ENCODE measurements around the gene RGS3. TPM values are rescaled to one million over a fixed set of nuclear protein-coding genes. Genes with fewer than 3 reads are reported as not detected.

Gene RGS3
- total and polyA plus RNA-seq, 10 of the 15 experiments (the other 5 are each of a cell fraction or from before 2014, with no cell fraction given): 2.9 to 138 (median 28.8) TPM

GRCh38 chr9:113588242-113588810 lies 124.8 kb downstream of the RGS3 start (continued):
- TF ChIP-seq REST (IDR thresholded peaks at IDR 0.05; ENCODE audit: low read depth, low read length) (no peak), NR2C2 (IDR thresholded peaks at IDR 0.05; ENCODE audit: borderline replicate concordance, control insufficient read depth, insufficient read length, low read depth) (no peak), CEBPB (IDR thresholded peaks at IDR 0.05; ENCODE audit: borderline replicate concordance in 1 of 2, low read depth in 2 of 2, low read length in 2 of 2) (no peak)

- no peaks in the 10 kb centered on the region; the same call in 1 of the 2 replicates for H4K20me1 ChIP-seq (ENCODE audit: control insufficient read depth, insufficient read depth)
- 7% methylated on average over 1 of the region's 1 CpG for WGBS (ENCODE audit: insufficient coverage, insufficient replicate concordance, low lambda C conversion rate, missing lambda C conversion rate)
- no peak overlapping the region for H3K4me3 ChIP-seq
- intact Hi-C loops (cut with micrococcal nuclease; ENCODE audit: unreplicated experiment) (no loop called here), in situ Hi-C loops (cut with MboI) (no loop called here)
- no peak overlapping the region for H2AFZ ChIP-seq (ENCODE audit: control insufficient read depth, low read depth, low read length)
- no TSS peak for BruUV-seq (replicated peaks)
- DNase-seq (ENCODE audit: low read depth, low spot score): no peak
- ATAC-seq: no peak
- TF ChIP-seq TCF12 (IDR thresholded peaks at IDR 0.05; ENCODE audit: low read depth, low read length): no peak
- no peak for TF ChIP-seq NR2C1 (IDR thresholded peaks at IDR 0.05)
- TF ChIP-seq ZNF207 (IDR thresholded peaks at IDR 0.05; ENCODE audit: borderline replicate concordance): no peak
- no peak for TF ChIP-seq EZH2 (IDR thresholded peaks at IDR 0.05; ENCODE audit: borderline replicate concordance, control insufficient read depth, low read depth, low read length)
- no peak for TF ChIP-seq MYB (IDR thresholded peaks at IDR 0.05; ENCODE audit: borderline replicate concordance, low read depth, low read length)
- H3K27ac ChIP-seq (ENCODE audit: control insufficient read depth, insufficient read depth): no peak overlapping the region
- H3K9me3 ChIP-seq (replicated peaks; ENCODE audit: control insufficient read depth, insufficient read depth, low read length): no peaks in the 10 kb centered on the region
- H3K79me2 ChIP-seq (ENCODE audit: control insufficient read depth, insufficient read depth, low read length): peaks cover 2% of the 10 kb centered on the region; the same call in 1 of the 2 replicates
- ChIA-PET CTCF (interaction anchor here (0.6 to 18.0 kb wide), 15 partner anchors 9 to 179 kb away, joined by 3 to 565 read pairs (median 5); partner anchors contain the start of genes C9orf43 and POLE3), SMC1A (ENCODE audit: uncharacterized antibody, unreplicated experiment) (interaction anchor here (0.8 to 12.4 kb wide), 10 partner anchors 8 to 186 kb away, joined by 3 to 270 read pairs (median 3); no protein-coding TSS in a partner anchor), POLR2A (interaction anchor here (1.3 to 1.4 kb wide), 2 partner anchors 69 to 143 kb away, joined by 4 read pairs; no protein-coding TSS in a partner anchor), RAD21 (ENCODE audit: unreplicated experiment) (interaction anchor here (0.7 to 11.4 kb wide), 5 partner anchors 15 to 143 kb away, joined by 3 to 290 read pairs (median 3); no protein-coding TSS in a partner anchor)
- peaks cover 25% of the 10 kb centered on the region for H3K4me1 ChIP-seq (ENCODE audit: control insufficient read depth, insufficient read depth, low read length)
- FAIRE-seq: no peak
- no peaks in the 10 kb centered on the region for H3K27me3 ChIP-seq (replicated peaks in 1 of 2; ENCODE audit: control insufficient read depth in 2 of 2, insufficient read depth in 2 of 2, low read length in 1 of 2)
- H3K9ac ChIP-seq (ENCODE audit: control insufficient read depth, insufficient read depth, low read length): no peak overlapping the region
- no peak overlapping the region for H3K4me2 ChIP-seq (ENCODE audit: control insufficient read depth, insufficient read depth)
- peaks cover 18 to 26% of the 10 kb centered on the region in 2 experiments for H3K36me3 ChIP-seq (ENCODE audit: control insufficient read depth in 2 of 2, insufficient read depth in 2 of 2, low read length in 1 of 2)
These were observed 125.4 kb downstream of the RGS3 start for GRCh38 chr9:113588936-113589335.

Measured in GM12878 (cell line).